GM12873 (cell line): ENCODE measurements around the gene LMO3.

Source experiments
- CTCF ChIP-seq: IDR thresholded peaks from 2 replicates; pipeline ENCODE4 v1.5.1; 2012; ENCODE audit warnings: low read depth, mild to moderate bottlenecking, moderate library complexity, low read length, control low read depth; ENCODE audit not compliant: insufficient read depth; ENCODE audit errors: missing control alignments

The LMO3 gene

GRCh38 chr12:16586350-16587109 lies 19.4 kb downstream of the LMO3 start:
- no peak for TF ChIP-seq CTCF

- no peak for TF ChIP-seq CTCF
Observed at GRCh38 chr12:16585781-16586180, 20.2 kb downstream of the LMO3 start.

GRCh38 chr12:16583969-16584745 lies 21.8 kb downstream of the LMO3 start:
- no peak for TF ChIP-seq CTCF

- no peak for TF ChIP-seq CTCF
Observed at GRCh38 chr12:16581416-16581815, 24.5 kb downstream of the LMO3 start.

- TF ChIP-seq CTCF, result no peak
Observed at GRCh38 chr12:16579041-16579440, 26.9 kb downstream of the LMO3 start.

GRCh38 chr12:16573398-16574077 lies 32.4 kb downstream of the LMO3 start:
- TF ChIP-seq CTCF, result no peak

GRCh38 chr12:16568873-16569272 lies 37.1 kb downstream of the LMO3 start:
- TF ChIP-seq CTCF, result no peak
